PC-3 (cell line): ENCODE measurements around the gene GALNT11. TPM values are rescaled to one million over a fixed set of nuclear protein-coding genes. Genes with fewer than 3 reads are reported as not detected.

Experiments used
- ATAC-seq: fragments of 200-7000 bp; cut with Tn5 transposase; 2 replicates; pipeline ENCODE4 v1.9.1; 2020; ENCODE audit warnings: mild to moderate bottlenecking, moderate library complexity
- BruUV-seq: library from RNA; stranded (reverse); fragments of 400-500 nt; replicated peaks from 2 replicates; lab custom pipeline; 2021; lab: Mats Ljungman, UMichigan
- CTCF ChIA-PET: fragments of 300-600 bp; sonication (Branson Sonifier 250); formaldehyde crosslinking; loops from one replicate; lab custom pipeline; 2022; ENCODE audit warnings: antibody characterized with exemption; lab: Charles Lee
- POLR2A ChIA-PET: fragments of 300-600 bp; sonication (Branson Sonifier 250); formaldehyde crosslinking; loops from one replicate; lab custom pipeline; 2022; ENCODE audit warnings: antibody characterized with exemption; ENCODE audit not compliant: unreplicated experiment; lab: Charles Lee
- DNase-seq: peaks from one replicate; pipeline ENCODE4 v3.0.0-alpha.2; 2015
- H2AFZ ChIP-seq: fragments of 300-600 bp; sonication (generic); 2 replicates; pipeline ENCODE4 v1.6.0; 2016; ENCODE audit warnings: antibody characterized with exemption, low read length
- H3F3A ChIP-seq: fragments of 300-600 bp; sonication (generic); one replicate; pipeline ENCODE4 v1.6.0; 2017; ENCODE audit warnings: antibody characterized with exemption, low read length, control low read depth, mild to moderate bottlenecking; ENCODE audit not compliant: unreplicated experiment
- H3K27ac ChIP-seq: fragments of 300-600 bp; sonication (generic); 2 replicates; pipeline ENCODE4 v1.5.1; 2016; ENCODE audit warnings: mild to moderate bottlenecking, low read length
- H3K27me3 ChIP-seq: fragments of 300-600 bp; sonication (generic); 2 replicates; pipeline ENCODE4 v1.6.1; 2016; ENCODE audit warnings: low read length, mixed read lengths
- H3K36me3 ChIP-seq: fragments of 300-600 bp; sonication (generic); 2 replicates; pipeline ENCODE4 v1.6.1; 2016; ENCODE audit warnings: low read depth, mixed run types, low read length, mixed read lengths
- H3K4me1 ChIP-seq: fragments of 300-600 bp; sonication (generic); 2 replicates; pipeline ENCODE4 v1.5.1; 2016; ENCODE audit warnings: low read length; ENCODE audit not compliant: insufficient read depth
- H3K4me2 ChIP-seq: fragments of 300-600 bp; sonication (generic); 2 replicates; pipeline ENCODE4 v1.6.0; 2016; ENCODE audit warnings: low read length
- H3K4me3 ChIP-seq: fragments of 300-600 bp; sonication (generic); 2 replicates; pipeline ENCODE4 v1.5.1; 2016; ENCODE audit warnings: mild to moderate bottlenecking, low read length, mixed read lengths
- H3K79me2 ChIP-seq: fragments of 300-600 bp; sonication (generic); 2 replicates; pipeline ENCODE4 v1.6.1; 2017; ENCODE audit warnings: low read length, mixed read lengths
- H3K9ac ChIP-seq: fragments of 300-600 bp; sonication (generic); 2 replicates; pipeline ENCODE4 v1.6.0; 2016; ENCODE audit warnings: mild to moderate bottlenecking, low read length
- H3K9me2 ChIP-seq: fragments of 300-600 bp; sonication (generic); replicated peaks from 2 replicates; pipeline ENCODE4 v1.6.1; 2016; ENCODE audit warnings: mixed run types, low read length, mixed read lengths
- H3K9me3 ChIP-seq: fragments of 300-600 bp; sonication (generic); 2 replicates; pipeline ENCODE4 v1.6.1; 2016; ENCODE audit warnings: low read length, mixed read lengths
- H4K20me1 ChIP-seq: fragments of 300-600 bp; sonication (generic); 2 replicates; pipeline ENCODE4 v1.6.1; 2016; ENCODE audit warnings: low read length, mixed read lengths
- EZH2 ChIP-seq: fragments of 300-600 bp; sonication (generic); IDR thresholded peaks from one replicate; pipeline ENCODE4 v1.6.1; 2017; ENCODE audit warnings: antibody characterized with exemption, mild to moderate bottlenecking, low read length; ENCODE audit not compliant: unreplicated experiment
- EZH2phosphoT487 ChIP-seq: fragments of 300-600 bp; sonication (generic); IDR thresholded peaks from 2 replicates; pipeline ENCODE4 v1.6.1; 2018; ENCODE audit warnings: mild to moderate bottlenecking, antibody characterized with exemption, low read length, borderline replicate concordance
- intact Hi-C: fragments of 100-400 bp; cut with micrococcal nuclease; formaldehyde crosslinking; loops from 2 replicates; pipeline ENCODE4 v1.9.0; 2023
- total RNA-seq: library from RNA; depleted of rRNA; stranded (reverse); fragments of >200 nt; gene quantifications from 2 replicates; pipeline ENCODE4 v1.2.3, GENCODE V29; 2014
- TF ChIP-seq, protein P1 (sequence below): fragments of 300-600 bp; sonication (generic); conservative IDR thresholded peaks from 2 replicates; pipeline ENCODE4 v1.5.1; 2017; ENCODE audit warnings: antibody characterized with exemption, low read depth, mild to moderate bottlenecking, low read length

Gene GALNT11
- total RNA-seq, 1 experiment from 2014 or later: 19.5 TPM

DNA sequence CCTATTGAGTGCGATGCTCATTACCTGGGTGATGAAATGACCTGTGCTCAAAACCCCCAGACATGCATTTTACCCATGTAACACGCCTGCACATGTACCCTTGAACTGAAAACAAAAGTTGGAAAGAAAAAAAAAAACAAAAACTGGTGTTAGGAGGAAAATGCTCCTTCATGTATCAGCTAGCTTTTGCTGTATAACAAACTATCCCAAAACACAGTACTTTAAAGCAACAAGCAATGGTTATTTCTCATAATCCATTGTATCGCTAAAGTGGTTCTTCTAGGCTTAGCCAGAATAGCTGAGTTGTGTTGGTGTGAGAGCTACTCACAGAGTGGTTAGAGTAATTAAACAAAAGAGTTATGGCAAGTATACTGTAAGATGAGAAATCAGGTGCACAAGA lies 12.2 kb upstream of the GALNT11 start:
- TF ChIP-seq EZH2phosphoT487 (no peak), EZH2 (no peak)
- TF ChIP-seq, protein P1, sequence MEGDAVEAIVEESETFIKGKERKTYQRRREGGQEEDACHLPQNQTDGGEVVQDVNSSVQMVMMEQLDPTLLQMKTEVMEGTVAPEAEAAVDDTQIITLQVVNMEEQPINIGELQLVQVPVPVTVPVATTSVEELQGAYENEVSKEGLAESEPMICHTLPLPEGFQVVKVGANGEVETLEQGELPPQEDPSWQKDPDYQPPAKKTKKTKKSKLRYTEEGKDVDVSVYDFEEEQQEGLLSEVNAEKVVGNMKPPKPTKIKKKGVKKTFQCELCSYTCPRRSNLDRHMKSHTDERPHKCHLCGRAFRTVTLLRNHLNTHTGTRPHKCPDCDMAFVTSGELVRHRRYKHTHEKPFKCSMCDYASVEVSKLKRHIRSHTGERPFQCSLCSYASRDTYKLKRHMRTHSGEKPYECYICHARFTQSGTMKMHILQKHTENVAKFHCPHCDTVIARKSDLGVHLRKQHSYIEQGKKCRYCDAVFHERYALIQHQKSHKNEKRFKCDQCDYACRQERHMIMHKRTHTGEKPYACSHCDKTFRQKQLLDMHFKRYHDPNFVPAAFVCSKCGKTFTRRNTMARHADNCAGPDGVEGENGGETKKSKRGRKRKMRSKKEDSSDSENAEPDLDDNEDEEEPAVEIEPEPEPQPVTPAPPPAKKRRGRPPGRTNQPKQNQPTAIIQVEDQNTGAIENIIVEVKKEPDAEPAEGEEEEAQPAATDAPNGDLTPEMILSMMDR: no peak

DNA sequence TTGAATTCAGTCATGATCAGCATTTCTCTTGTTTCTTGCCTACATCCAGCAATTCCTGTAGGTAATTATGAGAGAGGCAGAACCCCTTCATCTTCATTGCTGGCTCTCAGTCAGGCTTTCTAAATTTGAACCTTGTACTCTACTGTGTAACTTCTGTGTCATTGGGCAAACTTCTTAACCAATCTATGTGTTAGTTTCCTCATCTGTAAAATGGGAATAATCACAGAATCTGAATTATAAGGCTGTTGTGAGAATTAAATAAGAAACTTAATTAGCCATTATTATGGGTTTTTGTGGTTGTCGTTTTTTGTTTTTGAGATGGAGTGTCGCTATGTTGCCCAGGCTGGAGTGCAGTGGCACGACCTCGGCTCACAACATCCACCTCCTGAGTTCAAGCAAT lies 11.5 kb upstream of the GALNT11 start:
- no peak overlapping the region for H3K4me3 ChIP-seq
- CTCF ChIA-PET: no interaction called here
- no peaks in the 10 kb centered on the region for H3K4me1 ChIP-seq
- no peaks in the 10 kb centered on the region for H3K36me3 ChIP-seq
- no peak for TF ChIP-seq EZH2
- no peaks in the 10 kb centered on the region for H3K9me3 ChIP-seq
- H3K9me2 ChIP-seq: no peaks in the 10 kb centered on the region
- no peaks in the 10 kb centered on the region for H4K20me1 ChIP-seq
- ATAC-seq: no peak
- H2AFZ ChIP-seq: no peak overlapping the region
- no peak overlapping the region for H3K9ac ChIP-seq
- intact Hi-C loops: no loop called here
- H3K27me3 ChIP-seq: no peaks in the 10 kb centered on the region
- no peak for DNase-seq
- H3K4me2 ChIP-seq: no peak overlapping the region
- H3K79me2 ChIP-seq: no peaks in the 10 kb centered on the region
- no peaks in the 10 kb centered on the region for H3F3A ChIP-seq
- BruUV-seq: no TSS peak
- no peak overlapping the region for H3K27ac ChIP-seq
- POLR2A ChIA-PET: no interaction called here

More for the DNA sequence above, 12.2 kb upstream of the GALNT11 start:
- no peak overlapping the region for H3K4me2 ChIP-seq
- POLR2A ChIA-PET: no interaction called here
- no peaks in the 10 kb centered on the region for H3K4me1 ChIP-seq
- H2AFZ ChIP-seq: no peak overlapping the region
- no peak overlapping the region for H3K9ac ChIP-seq
- BruUV-seq: no TSS peak
- no peaks in the 10 kb centered on the region for H4K20me1 ChIP-seq
- no peaks in the 10 kb centered on the region for H3K9me2 ChIP-seq
- H3K79me2 ChIP-seq: no peaks in the 10 kb centered on the region
- ATAC-seq (no peak), DNase-seq (no peak)
- no peak overlapping the region for H3K4me3 ChIP-seq
- H3K27me3 ChIP-seq: no peaks in the 10 kb centered on the region
- H3F3A ChIP-seq: no peaks in the 10 kb centered on the region
- H3K36me3 ChIP-seq: no peaks in the 10 kb centered on the region
- no peaks in the 10 kb centered on the region for H3K9me3 ChIP-seq
- CTCF ChIA-PET: no interaction called here
- intact Hi-C loops: no loop called here
- H3K27ac ChIP-seq: no peak overlapping the region

DNA sequence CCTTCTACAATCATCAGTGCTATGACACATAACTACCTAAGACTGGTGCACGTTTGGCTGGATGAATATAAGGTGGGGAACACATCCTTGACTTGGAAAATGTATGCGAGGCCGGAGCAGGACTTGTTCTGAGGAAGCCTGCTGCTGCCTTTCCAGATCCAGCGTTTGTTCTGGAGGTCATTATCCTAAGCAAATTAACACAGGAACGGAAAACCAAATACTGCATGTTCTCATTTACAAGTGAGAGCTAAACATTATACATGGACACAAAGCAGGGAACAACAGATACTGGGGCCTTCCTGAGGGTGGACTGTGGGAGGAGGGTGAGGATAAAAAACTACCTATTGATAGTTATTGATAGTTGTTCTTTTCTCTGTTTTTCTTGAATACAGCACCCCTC lies 10.8 kb upstream of the GALNT11 start:
- Histone ChIP-seq H3K27ac (no peak overlapping the region), H3K27me3 (no peaks in the 10 kb centered on the region), H3K4me3 (no peak overlapping the region), H3K9me3 (no peaks in the 10 kb centered on the region), H3K79me2 (no peaks in the 10 kb centered on the region), H3K9me2 (no peaks in the 10 kb centered on the region), H4K20me1 (no peaks in the 10 kb centered on the region), H3K9ac (no peak overlapping the region), H3K4me2 (no peak overlapping the region), H2AFZ (no peak overlapping the region), H3K36me3 (no peaks in the 10 kb centered on the region), H3F3A (no peaks in the 10 kb centered on the region), H3K4me1 (no peaks in the 10 kb centered on the region)
- DNase-seq (no peak), ATAC-seq (no peak)
- ChIA-PET POLR2A (no interaction called here), CTCF (no interaction called here)
- BruUV-seq: no TSS peak
- TF ChIP-seq, protein P1: no peak
- TF ChIP-seq EZH2phosphoT487 (no peak), EZH2 (no peak)
- intact Hi-C loops: no loop called here
